Colonic mucosa (tissue), 4 donors: ENCODE data around the gene SRSF5. TPM values are rescaled to one million over a fixed set of nuclear protein-coding genes. Genes with fewer than 3 reads are reported as not detected.
"Not testable (repeated sequence)": the region's sequence is repeated elsewhere in the genome, so short reads cannot be mapped to it uniquely, and the experiment has no call there.

Experiments
- DNase-seq: peaks from one replicate; pipeline ENCODE4 v3.0.0-alpha.2; 2020
- H3K27ac ChIP-seq: fragments of 200-600 bp; one replicate; pipeline ENCODE4 v1.8.0; 2021
- H3K27me3 ChIP-seq: fragments of 200-600 bp; one replicate; pipeline ENCODE4 v1.8.0; 2021
- H3K36me3 ChIP-seq: fragments of 200-600 bp; one replicate; pipeline ENCODE4 v1.8.0; 2021
- H3K4me1 ChIP-seq: fragments of 200-600 bp; one replicate; pipeline ENCODE4 v1.8.0; 2021; ENCODE audit warnings: mild to moderate bottlenecking
- H3K4me3 ChIP-seq: fragments of 200-600 bp; one replicate; pipeline ENCODE4 v1.8.0; 2021
- H3K9ac ChIP-seq, 2 donors: one replicate each; pipeline ENCODE4 v1.7.0; 2013; ENCODE audit warnings: control low read depth in 2 of 2, low read depth in 2 of 2, low read length in 2 of 2
- H3K9me3 ChIP-seq: fragments of 200-600 bp; one replicate; pipeline ENCODE4 v1.8.0; 2021
- CTCF ChIP-seq: fragments of 200-600 bp; IDR thresholded peaks from one replicate; pipeline ENCODE4 v1.8.0; 2022; ENCODE audit warnings: antibody characterized with exemption, mild to moderate bottlenecking
- intact Hi-C: fragments of 100-400 bp; cut with DNase I; formaldehyde crosslinking; loops from one replicate; pipeline ENCODE4 v1.14.1; 2022
- total RNA-seq, 2 donors: library from RNA; stranded (reverse); fragmentation: NEBNext Ultra II Directional in 1 of 2; extraction: Animal tissue kit (Norgen Biotek cat#: 25700) in 1 of 2; gene quantifications; one replicate each; pipeline ENCODE4 v1.2.1, GENCODE V29; 2021
- donor health status: healthy.
- donor health status: DM: no; HTN: no; CAD: no.
- donor health status: DM: no; HTN: no; CAD: no.

Gene SRSF5
- total RNA-seq, 2 donors from 2014 or later, result 198 to 206 TPM

DNA sequence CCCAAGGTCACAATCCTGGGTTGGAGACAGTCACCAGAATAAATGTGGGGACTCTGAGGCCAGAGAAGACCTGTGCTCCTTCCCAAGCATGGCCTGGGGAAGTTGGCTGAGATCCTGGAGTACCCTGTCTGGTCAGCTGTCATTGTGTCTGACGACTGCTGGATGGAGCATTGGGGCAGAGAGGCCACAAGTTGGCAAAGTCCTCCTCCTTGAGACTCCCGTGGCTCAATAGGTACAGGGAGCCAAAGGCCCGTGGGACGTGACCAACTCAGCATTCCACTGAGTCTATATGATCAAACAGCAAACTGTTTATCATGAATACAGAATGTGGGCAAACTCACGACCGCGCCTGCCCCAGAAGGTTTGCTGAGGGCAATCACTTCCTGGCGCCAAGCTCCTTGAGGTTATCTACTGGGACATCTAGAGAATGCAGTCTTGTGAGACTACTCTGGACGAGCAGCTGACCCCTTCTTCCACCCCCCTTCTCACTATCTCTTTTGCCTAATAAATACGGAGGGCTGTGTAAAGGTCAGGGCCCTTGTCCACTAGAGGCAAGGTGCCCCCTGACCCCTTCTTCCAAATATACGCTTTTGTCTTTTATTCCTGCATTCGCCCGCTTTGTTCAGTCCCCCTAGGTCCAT is 44.4 kb downstream of the SRSF5 start:
- TF ChIP-seq CTCF, result no peak
- Histone ChIP-seq H3K4me3 (no peak overlapping the region), H3K36me3 (no peaks in the 10 kb centered on the region), H3K27ac (no peak overlapping the region), H3K9me3 (no peaks in the 10 kb centered on the region), H3K4me1 (no peaks in the 10 kb centered on the region), H3K9ac (no peak overlapping the region), H3K27me3 (no peaks in the 10 kb centered on the region)
- intact Hi-C loops, result no loop called here
- DNase-seq, result no peak

DNA sequence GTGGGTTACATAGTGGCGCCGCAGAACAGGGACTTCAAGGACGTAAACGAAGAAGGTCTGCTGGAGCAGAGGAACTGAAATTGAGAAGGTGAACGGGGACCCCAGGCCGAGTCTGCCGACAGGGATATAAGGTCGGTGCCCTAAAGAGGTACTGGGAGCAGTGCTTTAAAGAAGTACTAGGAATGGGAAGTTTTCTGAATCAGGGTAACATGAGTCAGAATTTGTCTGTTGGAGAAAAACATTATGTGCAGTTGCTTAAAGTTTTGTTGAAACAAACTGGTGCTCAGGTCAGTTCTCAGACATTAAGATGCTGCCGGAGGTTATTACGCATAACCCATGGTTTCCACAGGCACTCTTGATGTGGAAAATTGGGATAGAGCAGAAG is 44.9 kb downstream of the SRSF5 start:
- Histone ChIP-seq H3K4me1 (no peaks in the 10 kb centered on the region), H3K27me3 (no peaks in the 10 kb centered on the region), H3K27ac (no peak overlapping the region), H3K4me3 (no peak overlapping the region), H3K9ac (no peak overlapping the region), H3K36me3 (no peaks in the 10 kb centered on the region), H3K9me3 (no peaks in the 10 kb centered on the region)
- TF ChIP-seq CTCF, result no peak
- no peak for DNase-seq
- intact Hi-C loops, result no loop called here

DNA sequence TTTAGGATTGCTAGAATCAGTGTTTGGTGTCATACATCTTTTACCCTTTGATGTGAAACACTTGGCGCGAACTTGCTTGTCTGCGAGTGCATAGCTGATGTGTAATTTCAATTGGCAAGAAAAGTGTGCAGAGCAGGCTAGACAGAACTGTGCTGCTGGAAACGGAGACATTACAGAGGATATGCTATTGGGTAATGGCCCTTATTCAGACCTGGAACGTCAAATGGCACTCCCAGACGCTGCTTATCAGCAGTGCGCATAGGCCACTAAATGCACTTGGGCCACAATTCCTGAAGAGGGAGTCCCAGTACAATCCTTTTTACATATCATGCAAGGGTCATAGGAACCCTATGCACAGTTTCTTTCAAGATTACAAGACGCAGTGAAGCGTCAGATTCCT is 45.8 kb downstream of the SRSF5 start:
- Histone ChIP-seq H3K4me3 (no peak overlapping the region), H3K36me3 (no peaks in the 10 kb centered on the region), H3K27me3 (no peaks in the 10 kb centered on the region), H3K9ac (no peak overlapping the region), H3K27ac (no peak overlapping the region), H3K4me1 (no peaks in the 10 kb centered on the region), H3K9me3 (no peaks in the 10 kb centered on the region)
- no peak for TF ChIP-seq CTCF
- no peak for DNase-seq
- intact Hi-C loops, result no loop called here

- H3K27ac ChIP-seq, H3K9ac ChIP-seq, H3K4me1 ChIP-seq, H3K27me3 ChIP-seq, H3K36me3 ChIP-seq, DNase-seq, H3K9me3 ChIP-seq, intact Hi-C loops, H3K4me3 ChIP-seq: not testable (repeated sequence)
Measured at GRCh38 chr14:69813346-69813745, 46.4 kb downstream of the SRSF5 start.

GRCh38 chr14:69814397-69814796 is 47.5 kb downstream of the SRSF5 start:
- no peak for TF ChIP-seq CTCF
- no peaks in the 10 kb centered on the region for H3K9me3 ChIP-seq
- H3K27ac ChIP-seq, result no peak overlapping the region
- H3K4me1 ChIP-seq, result no peaks in the 10 kb centered on the region
- intact Hi-C loops, result no loop called here
- H3K27me3 ChIP-seq, result no peaks in the 10 kb centered on the region
- no peak overlapping the region for H3K4me3 ChIP-seq
- no peaks in the 10 kb centered on the region for H3K36me3 ChIP-seq
- DNase-seq, result no peak
- H3K9ac ChIP-seq, result no peak overlapping the region

DNA sequence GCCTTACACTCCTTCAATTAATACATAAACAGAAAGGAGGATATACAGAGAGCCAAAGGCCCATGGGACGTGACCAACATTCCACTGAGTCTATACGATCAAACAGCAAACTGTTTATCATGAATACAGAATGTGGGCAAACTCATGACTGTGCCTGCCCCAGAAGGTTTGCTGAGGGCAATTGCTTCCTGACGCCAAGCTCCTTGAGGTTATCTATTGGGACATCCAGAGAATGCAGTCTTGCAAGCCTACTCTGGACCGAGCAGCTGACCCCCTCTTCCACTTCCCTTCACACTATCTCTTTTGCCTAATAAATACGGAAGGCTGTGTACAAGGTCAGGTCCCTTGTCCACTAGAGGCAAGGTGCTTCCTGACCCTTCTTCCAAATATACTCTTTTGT is 48.6 kb downstream of the SRSF5 start:
- no peak overlapping the region for H3K9ac ChIP-seq
- intact Hi-C loops, result loop anchor here (5.0 kb wide), 3 partner anchors 88 to 502 kb away; no protein-coding TSS in a partner anchor
- no peaks in the 10 kb centered on the region for H3K9me3 ChIP-seq
- TF ChIP-seq CTCF, result no peak
- H3K36me3 ChIP-seq, result no peaks in the 10 kb centered on the region
- no peaks in the 10 kb centered on the region for H3K4me1 ChIP-seq
- H3K27me3 ChIP-seq, result no peaks in the 10 kb centered on the region
- no peak overlapping the region for H3K27ac ChIP-seq
- DNase-seq, result no peak
- H3K4me3 ChIP-seq, result no peak overlapping the region
